ENCODE results near the gene FLT1.

Gene FLT1

DNA sequence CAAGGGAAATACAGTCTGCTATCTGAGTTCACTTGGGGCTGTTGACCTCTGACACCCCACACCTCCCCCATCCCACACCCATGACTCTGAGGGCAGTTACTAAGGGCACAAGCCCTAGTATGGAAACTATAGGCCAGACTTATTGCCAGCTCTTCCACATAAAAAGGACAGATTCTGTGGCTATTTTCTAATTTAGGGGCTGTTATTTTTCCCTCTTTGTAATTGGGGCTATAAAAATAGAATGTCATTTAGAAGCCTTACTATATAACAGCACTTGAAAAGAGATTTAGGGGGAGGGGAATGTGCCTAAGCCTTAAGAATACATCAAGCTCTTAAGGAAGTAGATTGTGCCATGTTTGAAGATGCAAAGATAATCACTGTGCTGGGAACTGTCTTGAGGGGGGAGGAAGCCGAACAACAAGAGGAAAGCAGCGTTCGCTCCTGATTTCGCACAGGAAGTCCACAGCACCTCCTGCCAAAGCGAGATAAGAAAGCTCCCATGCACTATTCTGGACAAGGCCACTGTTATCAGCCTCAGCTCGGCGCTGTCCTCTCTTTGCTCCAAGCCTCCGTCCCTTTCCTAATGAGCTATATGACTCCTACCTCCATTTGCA lies 86.6 kb downstream of the FLT1 start:
- Histone ChIP-seq H3K4me1 (ENCODE audit: control insufficient read depth, insufficient read depth, low read length) (no peaks in the 10 kb centered on the region), H3K9me3 (ENCODE audit: control insufficient read depth, insufficient read depth, low read depth, low read length) (no peaks in the 10 kb centered on the region), H3K36me3 (ENCODE audit: control insufficient read depth in 2 of 2, insufficient read depth in 1 of 2, low read length in 2 of 2) (peaks cover 0 to 9% of the 10 kb centered on the region in 2 experiments; a peak in 1 of 3 replicates), H3K27ac (ENCODE audit: extremely low read depth, low read depth, low read length) (no peak overlapping the region), H3K4me3 (ENCODE audit: low read depth, low read length) (no peak overlapping the region)
- TF ChIP-seq, protein P1, sequence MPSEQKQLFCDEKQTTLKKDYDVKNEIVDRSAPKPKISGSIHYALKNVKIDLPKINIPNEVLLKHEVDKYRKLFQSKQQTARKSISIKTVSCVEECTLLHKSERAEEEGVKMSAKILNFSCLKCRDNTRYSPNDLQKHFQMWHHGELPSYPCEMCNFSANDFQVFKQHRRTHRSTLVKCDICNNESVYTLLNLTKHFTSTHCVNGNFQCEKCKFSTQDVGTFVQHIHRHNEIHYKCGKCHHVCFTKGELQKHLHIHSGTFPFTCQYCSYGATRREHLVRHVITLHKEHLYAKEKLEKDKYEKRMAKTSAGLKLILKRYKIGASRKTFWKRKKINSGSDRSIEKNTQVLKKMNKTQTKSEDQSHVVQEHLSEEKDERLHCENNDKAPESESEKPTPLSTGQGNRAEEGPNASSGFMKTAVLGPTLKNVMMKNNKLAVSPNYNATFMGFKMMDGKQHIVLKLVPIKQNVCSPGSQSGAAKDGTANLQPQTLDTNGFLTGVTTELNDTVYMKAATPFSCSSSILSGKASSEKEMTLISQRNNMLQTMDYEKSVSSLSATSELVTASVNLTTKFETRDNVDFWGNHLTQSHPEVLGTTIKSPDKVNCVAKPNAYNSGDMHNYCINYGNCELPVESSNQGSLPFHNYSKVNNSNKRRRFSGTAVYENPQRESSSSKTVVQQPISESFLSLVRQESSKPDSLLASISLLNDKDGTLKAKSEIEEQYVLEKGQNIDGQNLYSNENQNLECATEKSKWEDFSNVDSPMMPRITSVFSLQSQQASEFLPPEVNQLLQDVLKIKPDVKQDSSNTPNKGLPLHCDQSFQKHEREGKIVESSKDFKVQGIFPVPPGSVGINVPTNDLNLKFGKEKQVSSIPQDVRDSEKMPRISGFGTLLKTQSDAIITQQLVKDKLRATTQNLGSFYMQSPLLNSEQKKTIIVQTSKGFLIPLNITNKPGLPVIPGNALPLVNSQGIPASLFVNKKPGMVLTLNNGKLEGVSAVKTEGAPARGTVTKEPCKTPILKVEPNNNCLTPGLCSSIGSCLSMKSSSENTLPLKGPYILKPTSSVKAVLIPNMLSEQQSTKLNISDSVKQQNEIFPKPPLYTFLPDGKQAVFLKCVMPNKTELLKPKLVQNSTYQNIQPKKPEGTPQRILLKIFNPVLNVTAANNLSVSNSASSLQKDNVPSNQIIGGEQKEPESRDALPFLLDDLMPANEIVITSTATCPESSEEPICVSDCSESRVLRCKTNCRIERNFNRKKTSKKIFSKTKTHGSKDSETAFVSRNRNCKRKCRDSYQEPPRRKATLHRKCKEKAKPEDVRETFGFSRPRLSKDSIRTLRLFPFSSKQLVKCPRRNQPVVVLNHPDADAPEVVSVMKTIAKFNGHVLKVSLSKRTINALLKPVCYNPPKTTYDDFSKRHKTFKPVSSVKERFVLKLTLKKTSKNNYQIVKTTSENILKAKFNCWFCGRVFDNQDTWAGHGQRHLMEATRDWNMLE (tag by site-specific recombination; conservative IDR thresholded peaks at IDR 0.05; ENCODE audit: low read depth), result no peak
- TF ChIP-seq, protein P2, sequence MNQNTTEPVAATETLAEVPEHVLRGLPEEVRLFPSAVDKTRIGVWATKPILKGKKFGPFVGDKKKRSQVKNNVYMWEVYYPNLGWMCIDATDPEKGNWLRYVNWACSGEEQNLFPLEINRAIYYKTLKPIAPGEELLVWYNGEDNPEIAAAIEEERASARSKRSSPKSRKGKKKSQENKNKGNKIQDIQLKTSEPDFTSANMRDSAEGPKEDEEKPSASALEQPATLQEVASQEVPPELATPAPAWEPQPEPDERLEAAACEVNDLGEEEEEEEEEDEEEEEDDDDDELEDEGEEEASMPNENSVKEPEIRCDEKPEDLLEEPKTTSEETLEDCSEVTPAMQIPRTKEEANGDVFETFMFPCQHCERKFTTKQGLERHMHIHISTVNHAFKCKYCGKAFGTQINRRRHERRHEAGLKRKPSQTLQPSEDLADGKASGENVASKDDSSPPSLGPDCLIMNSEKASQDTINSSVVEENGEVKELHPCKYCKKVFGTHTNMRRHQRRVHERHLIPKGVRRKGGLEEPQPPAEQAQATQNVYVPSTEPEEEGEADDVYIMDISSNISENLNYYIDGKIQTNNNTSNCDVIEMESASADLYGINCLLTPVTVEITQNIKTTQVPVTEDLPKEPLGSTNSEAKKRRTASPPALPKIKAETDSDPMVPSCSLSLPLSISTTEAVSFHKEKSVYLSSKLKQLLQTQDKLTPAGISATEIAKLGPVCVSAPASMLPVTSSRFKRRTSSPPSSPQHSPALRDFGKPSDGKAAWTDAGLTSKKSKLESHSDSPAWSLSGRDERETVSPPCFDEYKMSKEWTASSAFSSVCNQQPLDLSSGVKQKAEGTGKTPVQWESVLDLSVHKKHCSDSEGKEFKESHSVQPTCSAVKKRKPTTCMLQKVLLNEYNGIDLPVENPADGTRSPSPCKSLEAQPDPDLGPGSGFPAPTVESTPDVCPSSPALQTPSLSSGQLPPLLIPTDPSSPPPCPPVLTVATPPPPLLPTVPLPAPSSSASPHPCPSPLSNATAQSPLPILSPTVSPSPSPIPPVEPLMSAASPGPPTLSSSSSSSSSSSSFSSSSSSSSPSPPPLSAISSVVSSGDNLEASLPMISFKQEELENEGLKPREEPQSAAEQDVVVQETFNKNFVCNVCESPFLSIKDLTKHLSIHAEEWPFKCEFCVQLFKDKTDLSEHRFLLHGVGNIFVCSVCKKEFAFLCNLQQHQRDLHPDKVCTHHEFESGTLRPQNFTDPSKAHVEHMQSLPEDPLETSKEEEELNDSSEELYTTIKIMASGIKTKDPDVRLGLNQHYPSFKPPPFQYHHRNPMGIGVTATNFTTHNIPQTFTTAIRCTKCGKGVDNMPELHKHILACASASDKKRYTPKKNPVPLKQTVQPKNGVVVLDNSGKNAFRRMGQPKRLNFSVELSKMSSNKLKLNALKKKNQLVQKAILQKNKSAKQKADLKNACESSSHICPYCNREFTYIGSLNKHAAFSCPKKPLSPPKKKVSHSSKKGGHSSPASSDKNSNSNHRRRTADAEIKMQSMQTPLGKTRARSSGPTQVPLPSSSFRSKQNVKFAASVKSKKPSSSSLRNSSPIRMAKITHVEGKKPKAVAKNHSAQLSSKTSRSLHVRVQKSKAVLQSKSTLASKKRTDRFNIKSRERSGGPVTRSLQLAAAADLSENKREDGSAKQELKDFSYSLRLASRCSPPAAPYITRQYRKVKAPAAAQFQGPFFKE (tag by site-specific recombination; IDR thresholded peaks at IDR 0.05; ENCODE audit: borderline replicate concordance), result no peak
- TF ChIP-seq GLI4 (tag by site-specific recombination; IDR thresholded peaks at IDR 0.05), result no peak
- TF ChIP-seq, protein P3, sequence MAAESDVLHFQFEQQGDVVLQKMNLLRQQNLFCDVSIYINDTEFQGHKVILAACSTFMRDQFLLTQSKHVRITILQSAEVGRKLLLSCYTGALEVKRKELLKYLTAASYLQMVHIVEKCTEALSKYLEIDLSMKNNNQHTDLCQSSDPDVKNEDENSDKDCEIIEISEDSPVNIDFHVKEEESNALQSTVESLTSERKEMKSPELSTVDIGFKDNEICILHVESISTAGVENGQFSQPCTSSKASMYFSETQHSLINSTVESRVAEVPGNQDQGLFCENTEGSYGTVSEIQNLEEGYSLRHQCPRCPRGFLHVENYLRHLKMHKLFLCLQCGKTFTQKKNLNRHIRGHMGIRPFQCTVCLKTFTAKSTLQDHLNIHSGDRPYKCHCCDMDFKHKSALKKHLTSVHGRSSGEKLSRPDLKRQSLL (tag by site-specific recombination; IDR thresholded peaks at IDR 0.05), result no peak
- no peak for TF ChIP-seq ZSCAN16 (tag by site-specific recombination; IDR thresholded peaks at IDR 0.05)
- TF ChIP-seq SCRT2 (tag by site-specific recombination; IDR thresholded peaks at IDR 0.05), result no peak
- POLR2A ChIA-PET, result no interaction called here
- CTCF ChIA-PET, result no interaction called here

DNA sequence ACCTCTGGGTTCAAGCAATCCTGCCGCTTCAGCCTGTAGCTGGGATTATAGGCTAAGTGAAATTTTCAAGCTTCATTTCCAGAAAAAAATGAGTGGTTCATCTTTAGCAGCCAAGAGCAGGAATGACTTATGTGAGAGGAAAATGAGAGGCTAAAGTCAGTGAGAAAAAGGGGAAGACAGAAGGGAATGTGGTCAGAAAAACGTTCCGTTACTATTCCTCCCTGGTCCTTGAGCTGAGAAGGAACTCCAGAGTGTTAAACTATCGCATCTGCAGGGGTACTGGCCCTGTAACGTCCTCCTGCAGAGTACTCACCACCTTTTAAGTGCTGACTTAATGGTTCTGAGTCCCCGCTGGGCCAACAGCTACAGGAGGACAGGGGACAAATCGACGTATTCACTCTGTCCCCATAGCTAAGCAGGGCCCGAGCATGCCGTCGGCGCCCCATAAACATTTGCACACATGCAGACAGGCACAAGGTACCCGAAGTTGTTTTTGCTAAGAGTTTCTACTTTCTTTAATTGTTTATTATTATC lies 88.1 kb downstream of the FLT1 start:
- Histone ChIP-seq H3K4me3 (ENCODE audit: low read depth, low read length) (no peak overlapping the region), H3K27ac (ENCODE audit: extremely low read depth, low read depth, low read length) (no peak overlapping the region), H3K4me1 (ENCODE audit: control insufficient read depth, insufficient read depth, low read length) (no peaks in the 10 kb centered on the region), H3K9me3 (ENCODE audit: control insufficient read depth, insufficient read depth, low read depth, low read length) (no peaks in the 10 kb centered on the region), H3K36me3 (ENCODE audit: control insufficient read depth in 2 of 2, insufficient read depth in 1 of 2, low read length in 2 of 2) (peaks cover 0 to 9% of the 10 kb centered on the region in 2 experiments; a peak in 1 of 3 replicates)
- ChIA-PET POLR2A (no interaction called here), CTCF (interaction anchor here (0.6 kb wide), 1 partner anchor 9 kb away, joined by 3 read pairs; no protein-coding TSS in a partner anchor)
- TF ChIP-seq ZNF302 (tag by site-specific recombination; IDR thresholded peaks at IDR 0.05; ENCODE audit: low read depth), result no peak
- TF ChIP-seq HOXC10 (CRISPR knock-in tag; IDR thresholded peaks at IDR 0.05), result no peak
- no peak for TF ChIP-seq ZSCAN23 (tag by site-specific recombination; IDR thresholded peaks at IDR 0.05)
- no peak for TF ChIP-seq ZBTB1 (tag by site-specific recombination; IDR thresholded peaks at IDR 0.05)
- peak; percentile 49 for TF ChIP-seq ZIC2 (tag by site-specific recombination; IDR thresholded peaks at IDR 0.05)
- TF ChIP-seq ZNF670 (tag by site-specific recombination; IDR thresholded peaks at IDR 0.05; ENCODE audit: low read depth), result no peak
- TF ChIP-seq YY2 (tag by site-specific recombination; IDR thresholded peaks at IDR 0.05), result no peak
- TF ChIP-seq ZNF37A (tag by site-specific recombination; IDR thresholded peaks at IDR 0.05), result no peak
